Epithelial cell of proximal tubule (primary cell): Measurements from ENCODE around the gene MAX. TPM values are rescaled to one million over a fixed set of nuclear protein-coding genes. Genes with fewer than 3 reads are reported as not detected.

ENCODE experiments used
- DNase-seq: peaks from one replicate; pipeline ENCODE4 v3.0.0-alpha.2; 2011; ENCODE audit warnings: low read depth
- H3K4me3 ChIP-seq: 2 replicates; pipeline ENCODE4 v1.5.1; 2011; ENCODE audit warnings: low read depth, mild to moderate bottlenecking, low read length
- CTCF ChIP-seq: conservative IDR thresholded peaks from 2 replicates; pipeline ENCODE4 v1.5.1; 2012; ENCODE audit warnings: low read depth, mild to moderate bottlenecking, low read length
- total RNA-seq: library from RNA; depleted of rRNA; stranded (reverse); fragments of >200 nt; gene quantifications from 2 replicates; pipeline ENCODE4 v1.2.3, GENCODE V29; 2015

The MAX gene
- total RNA-seq, 1 donor from 2014 or later: 27.4 TPM

DNA sequence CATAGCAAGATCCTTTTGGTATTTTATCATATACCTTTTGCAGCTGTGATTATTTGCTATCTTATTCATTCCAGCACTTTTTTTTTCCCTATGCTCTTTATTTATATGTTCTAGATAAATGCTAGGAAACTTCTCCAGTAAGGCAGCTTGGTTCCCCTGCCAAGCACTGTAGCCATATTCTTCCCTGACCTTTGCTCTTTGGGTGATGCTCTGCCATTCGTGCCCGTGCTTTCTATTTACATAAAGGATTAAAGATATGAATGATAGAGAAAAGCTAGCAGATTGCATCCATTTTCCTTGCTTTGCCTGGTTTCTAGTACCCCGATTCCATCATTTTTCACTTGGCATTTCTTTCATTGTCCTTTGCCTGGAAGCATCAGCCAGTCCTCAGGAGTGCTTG lies 73.4 kb downstream of the MAX start:
- no peak for TF ChIP-seq CTCF
- DNase-seq: no peak
- no peak overlapping the region for H3K4me3 ChIP-seq

DNA sequence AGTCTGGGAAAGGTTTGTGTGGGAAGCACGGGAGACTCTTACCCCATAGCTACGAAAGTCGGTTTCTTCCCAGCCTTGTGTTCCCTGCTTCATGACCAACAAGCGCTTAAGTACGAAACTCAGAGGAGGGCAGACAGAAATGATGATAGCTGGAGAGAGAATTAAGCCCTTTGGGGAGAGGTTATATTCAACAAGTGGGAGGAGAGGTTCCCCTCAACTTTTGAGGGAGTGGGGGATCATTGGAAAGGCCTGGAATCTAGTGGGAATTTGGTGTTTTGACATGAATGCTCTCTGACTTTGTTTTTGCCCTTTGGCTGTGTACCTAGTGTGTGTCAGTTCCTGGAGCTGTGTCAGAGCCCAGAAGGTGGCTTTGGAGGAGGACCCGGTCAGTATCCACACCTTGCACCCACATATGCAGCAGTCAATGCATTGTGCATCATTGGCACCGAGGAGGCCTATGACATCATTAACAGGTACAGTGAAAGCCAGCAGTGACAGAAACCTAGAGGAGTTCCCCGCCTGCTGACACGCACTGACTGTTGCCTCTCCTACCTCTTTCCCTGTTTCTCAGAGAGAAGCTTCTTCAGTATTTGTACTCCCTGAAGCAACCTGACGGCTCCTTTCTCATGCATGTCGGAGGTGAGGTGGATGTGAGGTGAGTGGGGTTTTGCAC lies 75.1 kb downstream of the MAX start:
- H3K4me3 ChIP-seq: no peak overlapping the region
- no peak for TF ChIP-seq CTCF
- no peak for DNase-seq

DNA sequence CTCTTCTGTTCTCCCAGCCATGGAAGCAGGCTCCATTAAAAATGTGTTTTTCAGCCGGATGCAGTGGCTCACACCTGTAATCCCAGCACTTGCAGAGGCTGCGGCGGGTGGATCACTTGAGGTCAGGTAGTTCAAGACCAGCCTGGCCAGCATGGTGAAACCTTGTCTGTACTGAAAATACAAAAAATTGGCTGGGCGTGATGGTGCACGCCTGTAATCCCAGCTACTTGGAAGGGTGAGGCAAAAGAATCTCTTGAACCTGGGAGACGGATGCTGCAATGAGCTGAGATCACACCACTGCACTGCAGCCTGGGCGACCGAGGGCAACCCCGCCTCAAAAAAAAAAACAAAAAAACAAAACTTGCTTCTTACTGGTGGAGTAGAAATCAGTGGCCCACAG lies 75.8 kb downstream of the MAX start:
- TF ChIP-seq CTCF: no peak
- DNase-seq: no peak
- no peak overlapping the region for H3K4me3 ChIP-seq

- no peak overlapping the region for H3K4me3 ChIP-seq
- no peak for DNase-seq
- TF ChIP-seq CTCF: no peak
Measured at GRCh38 chr14:65025818-65026217, 76.5 kb downstream of the MAX start.

Other genes starting within 250 kb of the MAX start
- 0.36 and 1.8 TPM in 2 replicates for gene SPTB, start 222.6 kb downstream of the MAX start, total RNA-seq
- 35.2 and 92.7 TPM in 2 replicates for gene CHURC1, start 188.1 kb downstream of the MAX start, total RNA-seq
- gene GPX2, start 159.8 kb downstream of the MAX start, total RNA-seq: not detected in 2 replicates
- 12.9 and 21.2 TPM in 2 replicates for gene RAB15, start 130.2 kb downstream of the MAX start, total RNA-seq
- gene FNTB, start 115.6 kb downstream of the MAX start, total RNA-seq: 16.6 and 21.0 TPM in 2 replicates